K562 (cell line): ENCODE results near the gene BOC. TPM values are rescaled to one million over a fixed set of nuclear protein-coding genes. Genes with fewer than 3 reads are reported as not detected.

ENCODE experiments used
- ATAC-seq: fragments of 200-7000 bp; cut with Tn5 transposase; 3 replicates; pipeline ENCODE4 v1.9.1; 2020; ENCODE audit warnings: moderate library complexity
- BruUV-seq: library from RNA; stranded (reverse); fragments of 400-500 nt; replicated peaks from 2 replicates; lab custom pipeline; 2021; lab: Mats Ljungman, UMichigan
- CTCF ChIA-PET: fragments of 300-600 bp; formaldehyde crosslinking; extraction: SDS; loops from one replicate; lab custom pipeline; 2021; ENCODE audit warnings: low intra/inter-chr PET ratio; lab: Yijun Ruan, JAX
- POLR2A ChIA-PET: fragments of 300-600, 350-650 bp; sonication (Branson Sonifier 250); formaldehyde crosslinking; extraction: SDS; loops from one replicate; lab custom pipeline; 2021; ENCODE audit warnings: antibody characterized with exemption, inconsistent platforms; lab: Yijun Ruan, JAX
- DNase-seq, 4 experiments: peaks; one replicate each; pipeline versions ENCODE4 v3.0.0 to v3.0.0-alpha.2; 2011 to 2018; ENCODE audit warnings: low spot score in 3 of 4, mixed read lengths in 3 of 4; ENCODE audit errors: extremely low read depth in 1 of 4
- FAIRE-seq: peaks from 2 replicates; lab custom pipeline; 2011; peaks lifted over from hg19 to GRCh38; lab: Jason Lieb, UNC
- H2AFZ ChIP-seq: 2 replicates; pipeline ENCODE4 v1.6.0; 2011; ENCODE audit warnings: low read depth, low read length, control low read depth, inconsistent platforms
- H3K27ac ChIP-seq: fragments of 200-600 bp; 3 replicates; pipeline ENCODE4 v1.8.0; 2011; ENCODE audit warnings: low read depth, mild to moderate bottlenecking, control low read depth, inconsistent platforms, low read length, moderate library complexity, mixed read lengths; ENCODE audit errors: extremely low read depth
- H3K27me3 ChIP-seq, 2 experiments: fragments of 300-600 bp in 1 of 2; 2 replicates in 1 of 2; 3 replicates in 1 of 2; pipeline versions ENCODE4 v1.6.0 to v1.8.0; 2011; ENCODE audit warnings: inconsistent platforms in 2 of 2, low read length in 2 of 2, mild to moderate bottlenecking in 1 of 2, mixed read lengths in 1 of 2, moderate library complexity in 1 of 2; ENCODE audit not compliant: control insufficient read depth in 2 of 2, insufficient read depth in 2 of 2
- H3K36me3 ChIP-seq: fragments of 300-600 bp; 3 replicates; pipeline ENCODE4 v1.8.0; 2011; ENCODE audit warnings: mild to moderate bottlenecking, low read length, inconsistent platforms; ENCODE audit not compliant: control insufficient read depth, insufficient read depth
- H3K4me1 ChIP-seq, 2 experiments: fragments of 200-600 bp in 1 of 2; replicated peaks in 1 of 2; 2 replicates in 1 of 2; 3 replicates in 1 of 2; pipeline versions ENCODE4 v1.5.1 to v1.8.0; 2011; ENCODE audit warnings: inconsistent platforms in 2 of 2, low read length in 2 of 2, mild to moderate bottlenecking in 1 of 2, mixed read lengths in 1 of 2, moderate library complexity in 1 of 2; ENCODE audit not compliant: control insufficient read depth in 2 of 2, insufficient read depth in 2 of 2
- H3K4me2 ChIP-seq: 2 replicates; pipeline ENCODE4 v1.6.1; 2011; ENCODE audit warnings: low read length, control low read depth, inconsistent platforms, mixed read lengths; ENCODE audit not compliant: insufficient read depth
- H3K4me3 ChIP-seq: fragments of 200-600 bp; sonication (generic), shearing (Covaris generic); 2 replicates; pipeline ENCODE4 v1.5.1; 2016; ENCODE audit warnings: control low read depth, inconsistent platforms
- H3K79me2 ChIP-seq: fragments of 200-600 bp; 3 replicates; pipeline ENCODE4 v1.8.0; 2011; ENCODE audit warnings: low read length, inconsistent platforms; ENCODE audit not compliant: control insufficient read depth, insufficient read depth
- H3K9ac ChIP-seq, 2 experiments: 2 replicates each; pipeline versions ENCODE4 v1.6.0 to v1.6.1; 2011; ENCODE audit warnings: low read depth in 2 of 2, low read length in 2 of 2, control low read depth in 1 of 2, inconsistent platforms in 1 of 2, mild to moderate bottlenecking in 1 of 2, mixed read lengths in 1 of 2; ENCODE audit not compliant: insufficient read depth in 1 of 2
- H3K9me1 ChIP-seq: one replicate; pipeline ENCODE4 v1.6.0; 2011; ENCODE audit warnings: inconsistent platforms, mild to moderate bottlenecking, low read length, moderate library complexity; ENCODE audit not compliant: control insufficient read depth, insufficient read depth
- H3K9me3 ChIP-seq: replicated peaks from 2 replicates; pipeline ENCODE4 v1.5.1; 2011; ENCODE audit warnings: low read depth, low read length, inconsistent platforms; ENCODE audit not compliant: control insufficient read depth, insufficient read depth
- H4K20me1 ChIP-seq: replicated peaks from 2 replicates; pipeline ENCODE4 v1.6.1; 2011; ENCODE audit warnings: low read length, inconsistent platforms, mixed read lengths; ENCODE audit not compliant: control insufficient read depth, insufficient read depth
- DPF2 ChIP-seq: fragments of 450-650 bp; IDR thresholded peaks from 2 replicates; pipeline ENCODE4 v1.6.1; 2016
- FOXA3 ChIP-seq, 2 experiments: fragments of 450-650 bp in 1 of 2; sonication (generic) in 1 of 2; formaldehyde crosslinking; IDR thresholded peaks in 1 of 2; conservative IDR thresholded peaks in 1 of 2; 2 replicates each; pipeline versions ENCODE4 v1.4.0 to v1.8.0; 2020 to 2022; ENCODE audit warnings: mild to moderate bottlenecking in 2 of 2, missing genetic modification reagents in 1 of 2
- MEF2A ChIP-seq: IDR thresholded peaks from 2 replicates; pipeline ENCODE4 v1.6.1; 2011; ENCODE audit warnings: low read depth, mild to moderate bottlenecking, low read length, moderate library complexity; ENCODE audit not compliant: control insufficient read depth
- RFX5 ChIP-seq: IDR thresholded peaks from 2 replicates; pipeline ENCODE4 v1.6.1; 2011; ENCODE audit warnings: low read depth, mild to moderate bottlenecking, improper control_type of control experiment, low read length
- RNF219 ChIP-seq: fragments of 250-450 bp; sonication (Bioruptor Pico); IDR thresholded peaks from 2 replicates; pipeline ENCODE4 v1.5.0; 2022; ENCODE audit warnings: mild to moderate bottlenecking
- ZBTB5 ChIP-seq: fragments of 450-650 bp; IDR thresholded peaks from 2 replicates; pipeline ENCODE4 v1.6.1; 2017; ENCODE audit warnings: antibody characterized with exemption
- ZC3H8 ChIP-seq: fragments of 450-650 bp; IDR thresholded peaks from 2 replicates; pipeline ENCODE4 v1.6.1; 2017
- ZFP1 ChIP-seq: fragments of 450-650 bp; formaldehyde crosslinking; IDR thresholded peaks from 2 replicates; pipeline ENCODE4 v1.4.0; 2020; ENCODE audit warnings: mild to moderate bottlenecking, mixed read lengths
- ZNF12 ChIP-seq: sonication (generic); formaldehyde crosslinking; IDR thresholded peaks from 2 replicates; pipeline ENCODE4 v1.4.0; 2020; ENCODE audit warnings: mild to moderate bottlenecking, missing genetic modification reagents
- ZNF239 ChIP-seq: fragments of 250-450 bp; sonication (Bioruptor Pico); IDR thresholded peaks from 2 replicates; pipeline ENCODE4 v1.4.0; 2020; ENCODE audit warnings: mild to moderate bottlenecking
- ZNF324 ChIP-seq: fragments of 250-450 bp; sonication (Bioruptor Pico); IDR thresholded peaks from 2 replicates; pipeline ENCODE4 v1.4.0; 2020; ENCODE audit warnings: mild to moderate bottlenecking
- ZNF764 ChIP-seq: fragments of 250-450 bp; sonication (Bioruptor Pico); IDR thresholded peaks from 2 replicates; pipeline ENCODE4 v1.4.0; 2020; ENCODE audit warnings: low read depth, mild to moderate bottlenecking, moderate library complexity
- WGBS: fragments of 100-300 bp; shearing (Covaris generic); methylation state at CpG from one replicate; pipeline ENCODE4 v1.1.6; 2016; ENCODE audit warnings: low coverage, mixed read lengths; ENCODE audit not compliant: insufficient coverage; ENCODE audit errors: missing lambda C conversion rate; 5-methylcytosine and 5-hydroxymethylcytosine counted together
- in situ Hi-C: fragments of 300-500 bp; cut with MboI; formaldehyde crosslinking; loops from 4 replicates; pipeline ENCODE4 v1.15.0; 2018; ENCODE audit warnings: inconsistent platforms, mixed read lengths
- intact Hi-C: fragments of 100-400 bp; cut with micrococcal nuclease; formaldehyde crosslinking; loops from 2 replicates; pipeline ENCODE4 v1.14.2; 2022
- polyA plus RNA-seq, 8 experiments: library from polyadenylated mRNA; depleted of rRNA in 4 of 8; stranded (reverse) in 5 of 8; unstranded in 3 of 8; fragments of >200 nt; fragmentation: Nextera tagmentation in 2 of 8; fragmentation: Illumina TruSeq in 1 of 8; extraction: Ambion mirVana in 2 of 8; extraction: Trizol in 1 of 8; gene quantifications; 2 replicates each; pipeline versions ENCODE4 v1.2.1 to v1.2.3, GENCODE V29; 2011 to 2014; ENCODE audit warnings: inconsistent platforms in 1 of 8, missing spikeins in 1 of 8
- total RNA-seq, 7 experiments: library from RNA; depleted of rRNA in 6 of 7; stranded (reverse); fragments of >200 nt in 6 of 7; fragmentation: Illumina TruSeq in 2 of 7; extraction: Trizol in 2 of 7; gene quantifications; 2 replicates each; pipeline versions ENCODE4 v1.2.1 to v1.2.3, GENCODE V29; 2011 to 2021; ENCODE audit warnings: low replicate concordance in 1 of 7

BOC gene
- total and polyA plus RNA-seq, 9 of the 15 experiments (the other 6 are each of a cell fraction or from before 2014, with no cell fraction given): not detected

GRCh38 chr3:113263778-113264177 lies 52.4 kb downstream of the BOC start (continued):
- no peak for TF ChIP-seq ZC3H8
- TF ChIP-seq ZFP1: no peak

- in situ Hi-C loops: loop anchor here (25.0 kb wide), 1 partner anchor 627 kb away; the partner anchor contains the start of gene CCDC80
- POLR2A ChIA-PET: no interaction called here
- no TSS peak for BruUV-seq
- H3K79me2 ChIP-seq: no peaks in the 10 kb centered on the region
- 3% methylated on average over 6 of the region's 10 CpGs for WGBS
- no peak for TF ChIP-seq ZNF239 (CRISPR knock-in tag)
- TF ChIP-seq ZNF12: no peak
- TF ChIP-seq DPF2: no peak
- TF ChIP-seq RFX5: no peak
- TF ChIP-seq ZNF764: no peak
- TF ChIP-seq MEF2A: no peak
- TF ChIP-seq RNF219 (CRISPR knock-in tag): no peak
- no peak for TF ChIP-seq ZNF324 (CRISPR knock-in tag)
- TF ChIP-seq ZBTB5: no peak
- TF ChIP-seq FOXA3 (CRISPR knock-in tag; conservative IDR thresholded peaks at IDR 0.05 in 1 of 2, IDR thresholded peaks at IDR 0.05 in 1 of 2): no peak
- H3K4me3 ChIP-seq: no peak overlapping the region
- no peak overlapping the region for H3K9ac ChIP-seq
- DNase-seq (no peak), FAIRE-seq (no peak), ATAC-seq (no peak)
- no peaks in the 10 kb centered on the region for H3K36me3 ChIP-seq
- H4K20me1 ChIP-seq: no peaks in the 10 kb centered on the region
- no peaks in the 10 kb centered on the region for H3K4me1 ChIP-seq
- H3K4me2 ChIP-seq: no peak overlapping the region
- no peak overlapping the region for H3K27ac ChIP-seq
- intact Hi-C loops: no loop called here
- H3K27me3 ChIP-seq: peaks cover 0 to 22% of the 10 kb centered on the region in 2 experiments; a peak in 2 of 5 replicates
- CTCF ChIA-PET: no interaction called here
- no peaks in the 10 kb centered on the region for H3K9me1 ChIP-seq
- no peak overlapping the region for H2AFZ ChIP-seq
- H3K9me3 ChIP-seq: no peaks in the 10 kb centered on the region
Observed at GRCh38 chr3:113264283-113265131, 53.1 kb downstream of the BOC start.
